Peyer's patch (tissue), 4 donors: ENCODE data around the gene TPCN2. TPM values are rescaled to one million over a fixed set of nuclear protein-coding genes. Genes with fewer than 3 reads are reported as not detected.

Source experiments
- DNase-seq, 3 donors: peaks; one replicate each; pipeline ENCODE4 v3.0.0-alpha.2; 2017 to 2019
- H3K27ac ChIP-seq, 4 donors: fragments of 200-600 bp; sonication (generic); one replicate each; pipeline ENCODE4 v1.5.1; 2016 to 2019
- H3K27me3 ChIP-seq, 2 donors: fragments of 200-600 bp; sonication (generic); one replicate each; pipeline ENCODE4 v1.5.1; 2019
- H3K36me3 ChIP-seq, 3 donors: fragments of 200-600 bp; sonication (generic); one replicate each; pipeline ENCODE4 v1.5.1; 2016 to 2019
- H3K4me1 ChIP-seq, 4 donors: fragments of 200-600 bp; sonication (generic); one replicate each; pipeline ENCODE4 v1.5.1; 2016 to 2019
- H3K4me3 ChIP-seq, 4 donors: fragments of 200-600 bp; sonication (generic); 1 replicate in 3 of 4; 2 replicates in 1 of 4; pipeline ENCODE4 v1.5.1; 2016 to 2019; ENCODE audit warnings: mild to moderate bottlenecking in 1 of 4
- H3K9me3 ChIP-seq, 4 donors: fragments of 200-600 bp; sonication (generic); one replicate each; pipeline ENCODE4 v1.5.1; 2016 to 2019; ENCODE audit warnings: mild to moderate bottlenecking in 1 of 4
- CTCF ChIP-seq, 6 experiments: fragments of 450-650 bp in 4 of 6; fragments of 200-600 bp in 2 of 6; sonication (generic) in 1 of 6; IDR thresholded peaks; one replicate each; pipeline ENCODE4 v1.5.1; 2017 to 2019; ENCODE audit warnings: antibody characterized with exemption in 6 of 6, mild to moderate bottlenecking in 3 of 6, moderate library complexity in 1 of 6
- POLR2A ChIP-seq, 2 donors: fragments of 450-650 bp; IDR thresholded peaks; one replicate each; pipeline ENCODE4 v1.5.1; 2017; ENCODE audit warnings: antibody characterized with exemption in 2 of 2, mild to moderate bottlenecking in 2 of 2, moderate library complexity in 2 of 2
- total RNA-seq, 4 donors: library from RNA; depleted of rRNA; stranded (reverse); fragments of >200 nt; gene quantifications; one replicate each; pipeline ENCODE4 v1.1.0, GENCODE V29; 2016

TPCN2 gene
- total RNA-seq, 4 donors from 2014 or later: 22.4 to 42.5 (median 33.0) TPM

GRCh38 chr11:69078930-69079605, 30.3 kb downstream of the TPCN2 start:
- no peak overlapping the region for H3K27ac ChIP-seq
- no peak for DNase-seq
- TF ChIP-seq POLR2A (IDR thresholded peaks at IDR 0.05) (no peak), CTCF (IDR thresholded peaks at IDR 0.05) (no peak)
- H3K4me3 ChIP-seq: no peak overlapping the region
- no peaks in the 10 kb centered on the region for H3K9me3 ChIP-seq
- H3K4me1 ChIP-seq: peaks cover 0 to 8% (median 0%) of the 10 kb centered on the region in 4 donors
- peaks cover 0 to 55% (median 0%) of the 10 kb centered on the region in 3 donors for H3K36me3 ChIP-seq
- H3K27me3 ChIP-seq: no peaks in the 10 kb centered on the region

- TF ChIP-seq CTCF (IDR thresholded peaks at IDR 0.05) (no peak), POLR2A (IDR thresholded peaks at IDR 0.05) (no peak)
- Histone ChIP-seq H3K4me3 (no peak overlapping the region), H3K36me3 (peaks cover 0 to 55% (median 0%) of the 10 kb centered on the region in 3 donors)
Measured at GRCh38 chr11:69079661-69080256, 31.0 kb downstream of the TPCN2 start.

DNA sequence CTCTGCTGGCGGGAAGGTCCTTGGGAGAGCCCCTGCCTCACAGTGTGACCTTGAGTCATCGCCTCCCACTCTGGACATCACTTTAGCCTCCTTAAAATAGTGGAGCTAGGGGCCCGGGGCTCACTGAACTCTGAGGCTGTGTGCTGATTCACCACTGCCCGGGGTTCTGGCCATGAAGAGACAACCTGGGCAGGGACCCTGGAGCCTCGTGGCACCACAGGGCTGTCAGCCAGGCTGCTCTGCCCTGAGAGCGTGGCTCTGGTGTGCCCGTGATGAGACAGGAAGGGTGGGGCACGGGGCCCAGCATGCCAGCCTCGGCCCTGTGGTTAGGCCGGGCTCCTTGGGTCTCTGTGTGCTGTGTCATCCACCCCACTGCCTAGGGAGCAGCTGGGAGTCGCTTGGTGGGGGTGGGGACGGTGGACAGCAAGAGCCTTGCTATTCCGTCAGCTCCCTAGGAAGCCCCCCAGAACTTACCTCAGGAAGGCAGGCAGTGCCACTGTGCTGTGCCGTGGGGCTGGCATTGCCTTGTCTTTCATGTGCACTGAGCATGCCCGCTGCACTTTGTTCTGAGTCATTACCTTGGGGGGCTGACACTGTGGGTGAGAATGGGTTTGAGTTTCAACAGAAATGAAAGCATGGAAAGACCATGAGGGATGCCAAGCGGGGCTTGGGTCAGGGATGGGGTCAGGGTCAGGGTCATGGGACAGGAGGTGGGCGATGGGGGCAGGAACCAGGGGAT, 31.7 kb downstream of the TPCN2 start:
- Histone ChIP-seq H3K27me3 (no peaks in the 10 kb centered on the region), H3K4me1 (no peaks in the 10 kb centered on the region), H3K4me3 (no peak overlapping the region), H3K27ac (no peak overlapping the region), H3K36me3 (peaks cover 0 to 55% (median 0%) of the 10 kb centered on the region in 3 donors), H3K9me3 (no peaks in the 10 kb centered on the region)
- no peak for DNase-seq
- TF ChIP-seq CTCF (IDR thresholded peaks at IDR 0.05) (no peak), POLR2A (IDR thresholded peaks at IDR 0.05) (no peak)

More at GRCh38 chr11:69079661-69080256, 31.0 kb downstream of the TPCN2 start:
- H3K4me1 ChIP-seq: peaks cover 0 to 5% (median 0%) of the 10 kb centered on the region in 4 donors
- H3K9me3 ChIP-seq: no peaks in the 10 kb centered on the region
- DNase-seq: no peak
- no peak overlapping the region for H3K27ac ChIP-seq
- no peaks in the 10 kb centered on the region for H3K27me3 ChIP-seq

GRCh38 chr11:69081180-69081579, 32.4 kb downstream of the TPCN2 start:
- no peak for TF ChIP-seq POLR2A (IDR thresholded peaks at IDR 0.05)
- no peak for TF ChIP-seq CTCF (IDR thresholded peaks at IDR 0.05)
- H3K4me1 ChIP-seq: no peaks in the 10 kb centered on the region
- peaks cover 0 to 62% (median 0%) of the 10 kb centered on the region in 3 donors for H3K36me3 ChIP-seq
- no peaks in the 10 kb centered on the region for H3K9me3 ChIP-seq
- no peak overlapping the region for H3K27ac ChIP-seq
- DNase-seq: no peak
- no peaks in the 10 kb centered on the region for H3K27me3 ChIP-seq
- no peak overlapping the region for H3K4me3 ChIP-seq

GRCh38 chr11:69083531-69084247, 35.0 kb downstream of the TPCN2 start:
- DNase-seq: no peak
- no peak overlapping the region for H3K4me3 ChIP-seq
- H3K36me3 ChIP-seq: peaks cover 0 to 59% (median 0%) of the 10 kb centered on the region in 3 donors
- H3K9me3 ChIP-seq: no peaks in the 10 kb centered on the region
- H3K4me1 ChIP-seq: no peaks in the 10 kb centered on the region
- H3K27me3 ChIP-seq: no peaks in the 10 kb centered on the region
- TF ChIP-seq CTCF (IDR thresholded peaks at IDR 0.05) (no peak), POLR2A (IDR thresholded peaks at IDR 0.05) (no peak)
- H3K27ac ChIP-seq: no peak overlapping the region
